HepG2 (cell line): ENCODE measurements around the gene FGFR3. TPM values are rescaled to one million over a fixed set of nuclear protein-coding genes. Genes with fewer than 3 reads are reported as not detected.

Experiments
- ATAC-seq: fragments of 200-7000 bp; cut with Tn5 transposase; 3 replicates; pipeline ENCODE4 v1.9.1; 2020; ENCODE audit warnings: mild to moderate bottlenecking, moderate library complexity
- BruUV-seq: library from RNA; stranded (reverse); fragments of 400-500 nt; replicated peaks from 2 replicates; lab custom pipeline; 2021; lab: Mats Ljungman, UMichigan
- CTCF ChIA-PET: fragments of 300-600 bp; formaldehyde crosslinking; extraction: SDS; loops from one replicate; lab custom pipeline; 2021; ENCODE audit warnings: low total read pairs, inconsistent platforms, low intra/inter-chr PET ratio; lab: Yijun Ruan, JAX
- POLR2A ChIA-PET: fragments of 350-600 bp; sonication (Branson Sonifier 250); formaldehyde crosslinking; loops from one replicate; lab custom pipeline; 2020; ENCODE audit warnings: antibody characterized with exemption, inconsistent platforms; lab: Yijun Ruan, JAX
- DNase-seq: peaks from one replicate; pipeline ENCODE4 v3.0.0-alpha.2; 2015; ENCODE audit warnings: low spot score
- FAIRE-seq: peaks from 3 replicates; lab custom pipeline; 2011; peaks lifted over from hg19 to GRCh38; lab: Jason Lieb, UNC
- H2AFZ ChIP-seq: one replicate; pipeline ENCODE4 v1.6.1; 2011; ENCODE audit warnings: low read length, inconsistent platforms
- H3K27ac ChIP-seq: fragments of 300-600 bp; 3 replicates; pipeline ENCODE4 v1.8.0; 2011; ENCODE audit warnings: mixed run types, mild to moderate bottlenecking, mixed read lengths, low read length, inconsistent platforms; ENCODE audit not compliant: insufficient read depth; ENCODE audit errors: extremely low read length
- H3K27me3 ChIP-seq, 2 experiments: fragments of 200-600 bp in 1 of 2; 2 replicates in 1 of 2; 3 replicates in 1 of 2; pipeline versions ENCODE4 v1.6.0 to v1.8.0; 2011; ENCODE audit warnings: low read length in 2 of 2, mild to moderate bottlenecking in 2 of 2, moderate library complexity in 2 of 2, inconsistent platforms in 1 of 2; ENCODE audit not compliant: insufficient read depth in 2 of 2, control insufficient read depth in 1 of 2
- H3K36me3 ChIP-seq, 2 experiments: fragments of 200-600 bp in 1 of 2; replicated peaks in 1 of 2; 2 replicates in 1 of 2; 3 replicates in 1 of 2; pipeline versions ENCODE4 v1.5.1 to v1.8.0; 2011; ENCODE audit warnings: low read length in 2 of 2, inconsistent platforms in 1 of 2; ENCODE audit not compliant: insufficient read depth in 2 of 2, control insufficient read depth in 1 of 2
- H3K4me1 ChIP-seq: 2 replicates; pipeline ENCODE4 v1.5.1; 2012; ENCODE audit warnings: low read length, inconsistent platforms; ENCODE audit not compliant: insufficient read depth
- H3K4me2 ChIP-seq: 2 replicates; pipeline ENCODE4 v1.6.0; 2011; ENCODE audit warnings: low read depth, low read length, inconsistent platforms
- H3K4me3 ChIP-seq, 3 experiments: fragments of 200-600 bp in 1 of 3; sonication (generic), shearing (Covaris generic) in 1 of 3; replicated peaks in 1 of 3; 2 replicates each; pipeline ENCODE4 v1.5.1; 2011 to 2016; ENCODE audit warnings: low read length in 3 of 3, inconsistent platforms in 2 of 3, low read depth in 2 of 3, mild to moderate bottlenecking in 2 of 3, control low read depth in 1 of 3, mixed read lengths in 1 of 3; ENCODE audit not compliant: insufficient read depth in 1 of 3
- H3K79me2 ChIP-seq: one replicate; pipeline ENCODE4 v1.6.1; 2011; ENCODE audit warnings: low read length, inconsistent platforms; ENCODE audit not compliant: insufficient read depth
- H3K9ac ChIP-seq: 2 replicates; pipeline ENCODE4 v1.6.0; 2011; ENCODE audit warnings: mild to moderate bottlenecking, low read depth, low read length, inconsistent platforms; ENCODE audit not compliant: insufficient read depth
- H3K9me3 ChIP-seq: 2 replicates; pipeline ENCODE4 v1.5.1; 2012; ENCODE audit warnings: mild to moderate bottlenecking, low read length
- H4K20me1 ChIP-seq: 2 replicates; pipeline ENCODE4 v1.6.0; 2011; ENCODE audit warnings: inconsistent platforms, mild to moderate bottlenecking, low read length, moderate library complexity; ENCODE audit not compliant: insufficient read depth
- CBX5 ChIP-seq: sonication (generic); formaldehyde crosslinking; IDR thresholded peaks from 2 replicates; pipeline ENCODE4 v1.4.0; 2020; ENCODE audit warnings: missing genetic modification reagents, borderline replicate concordance
- FOXA1 ChIP-seq, 2 experiments: fragments of 450-650 bp in 1 of 2; sonication (generic) in 1 of 2; formaldehyde crosslinking in 1 of 2; IDR thresholded peaks; 2 replicates each; pipeline versions ENCODE4 v1.4.0 to v1.6.1; 2016 to 2020; ENCODE audit warnings: missing genetic modification reagents in 1 of 2
- FOXJ3 ChIP-seq: sonication (generic); formaldehyde crosslinking; IDR thresholded peaks from 2 replicates; pipeline ENCODE4 v1.4.0; 2020; ENCODE audit warnings: missing genetic modification reagents, mild to moderate bottlenecking, borderline replicate concordance
- HNRNPLL ChIP-seq: fragments of 200-400 bp; formaldehyde crosslinking; IDR thresholded peaks from 2 replicates; pipeline ENCODE4 v1.6.1; 2017; ENCODE audit warnings: mild to moderate bottlenecking, low read depth, low read length; ENCODE audit not compliant: poor library complexity, severe bottlenecking
- POLR2AphosphoS5 ChIP-seq: IDR thresholded peaks from 2 replicates; pipeline ENCODE4 v1.6.1; 2012; ENCODE audit warnings: low read depth, low read length
- ZBTB39 ChIP-seq: sonication (generic); formaldehyde crosslinking; IDR thresholded peaks from 2 replicates; pipeline ENCODE4 v1.5.0; 2020; ENCODE audit warnings: missing genetic modification reagents
- ZNF138 ChIP-seq: sonication (generic); formaldehyde crosslinking; IDR thresholded peaks from 2 replicates; pipeline ENCODE4 v1.5.0; 2020; ENCODE audit warnings: mild to moderate bottlenecking, low read depth, missing genetic modification reagents
- ZNF3 ChIP-seq: IDR thresholded peaks from 2 replicates; pipeline ENCODE4 v1.7.0; 2017; ENCODE audit warnings: inconsistent platforms
- ZNF687 ChIP-seq: sonication (generic); formaldehyde crosslinking; IDR thresholded peaks from 2 replicates; pipeline ENCODE4 v1.5.1; 2020; ENCODE audit warnings: mild to moderate bottlenecking, missing genetic modification reagents, moderate library complexity
- ZNF713 ChIP-seq: sonication (generic); formaldehyde crosslinking; IDR thresholded peaks from 2 replicates; pipeline ENCODE4 v1.4.0; 2020; ENCODE audit warnings: mild to moderate bottlenecking, missing genetic modification reagents
- WGBS: methylation state at CpG from one replicate; pipeline ENCODE4 v1.1.6; 2017; ENCODE audit warnings: low lambda C conversion rate; 5-methylcytosine and 5-hydroxymethylcytosine counted together
- in situ Hi-C: cut with HindIII; loops from 2 replicates; pipeline ENCODE4 v1.10.0; 2017; ENCODE audit warnings: low pct_unique_long_range_greater_than_20kb; ENCODE audit not compliant: extremely low pct_ligation_motif_present
- intact Hi-C: fragments of 100-400 bp; cut with micrococcal nuclease; formaldehyde crosslinking; loops from one replicate; pipeline ENCODE4 v1.10.0; 2022; ENCODE audit not compliant: unreplicated experiment
- polyA plus RNA-seq, 8 experiments: library from polyadenylated mRNA; depleted of rRNA in 3 of 8; stranded (reverse) in 7 of 8; unstranded in 1 of 8; fragments of >200 nt; fragmentation: Illumina TruSeq in 4 of 8; extraction: Trizol in 4 of 8; gene quantifications; 2 replicates each; pipeline versions ENCODE4 v1.2.1 to v1.2.3, GENCODE V29; 2011 to 2016; ENCODE audit warnings: low read depth in 4 of 8, missing spikeins in 1 of 8, mixed read lengths in 1 of 8; ENCODE audit not compliant: insufficient read depth in 1 of 8
- total RNA-seq, 5 experiments: library from RNA; depleted of rRNA; stranded (reverse); fragments of >200 nt; fragmentation: Illumina TruSeq; extraction: Trizol; gene quantifications; 2 replicates each; pipeline ENCODE4 v1.2.3, GENCODE V29; 2016; ENCODE audit warnings: low read depth in 1 of 5

FGFR3 gene
- total and polyA plus RNA-seq, 2 of the 13 experiments (the other 11 are each of a cell fraction or from before 2014, with no cell fraction given): 103 to 109 TPM

DNA sequence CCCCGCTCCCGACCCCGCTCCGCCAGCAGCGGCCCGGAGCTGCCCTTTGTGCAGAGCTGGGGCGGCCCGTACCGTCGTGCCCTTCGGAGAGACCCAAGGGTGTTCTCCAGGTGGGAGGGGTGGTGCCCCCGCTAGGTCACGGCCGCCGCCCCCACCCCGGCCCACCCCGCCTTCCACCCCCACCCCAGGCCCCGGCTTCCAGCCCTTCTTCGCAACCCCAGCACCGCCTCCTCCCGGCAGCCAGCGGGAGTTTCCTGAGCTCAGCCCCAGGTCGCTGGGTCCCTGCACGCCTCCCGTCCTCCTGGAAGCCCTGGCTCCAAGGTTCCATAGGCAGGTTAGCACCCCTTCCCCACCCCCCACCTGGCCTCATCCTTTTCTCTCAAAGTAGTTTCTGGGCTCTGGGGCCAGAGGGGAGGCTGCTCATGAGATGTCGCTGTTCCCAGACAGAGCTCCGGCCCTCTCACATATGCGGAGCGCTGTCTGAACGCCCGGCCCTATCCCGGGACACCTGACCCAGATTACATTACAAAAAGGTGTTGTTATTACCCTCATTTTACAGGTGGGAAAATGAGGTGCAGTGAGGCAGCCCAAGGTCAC lies 25.2 kb upstream of the FGFR3 start (continued):
- TF ChIP-seq HNRNPLL (peak; percentile 48), ZNF713 (CRISPR knock-in tag) (no peak), CBX5 (CRISPR knock-in tag) (0 out of 2 replicates have a peak, but pooled peaks have one; percentile 24), POLR2AphosphoS5 (0 out of 2 replicates have a peak, but pooled peaks have one; percentile 20)

DNA sequence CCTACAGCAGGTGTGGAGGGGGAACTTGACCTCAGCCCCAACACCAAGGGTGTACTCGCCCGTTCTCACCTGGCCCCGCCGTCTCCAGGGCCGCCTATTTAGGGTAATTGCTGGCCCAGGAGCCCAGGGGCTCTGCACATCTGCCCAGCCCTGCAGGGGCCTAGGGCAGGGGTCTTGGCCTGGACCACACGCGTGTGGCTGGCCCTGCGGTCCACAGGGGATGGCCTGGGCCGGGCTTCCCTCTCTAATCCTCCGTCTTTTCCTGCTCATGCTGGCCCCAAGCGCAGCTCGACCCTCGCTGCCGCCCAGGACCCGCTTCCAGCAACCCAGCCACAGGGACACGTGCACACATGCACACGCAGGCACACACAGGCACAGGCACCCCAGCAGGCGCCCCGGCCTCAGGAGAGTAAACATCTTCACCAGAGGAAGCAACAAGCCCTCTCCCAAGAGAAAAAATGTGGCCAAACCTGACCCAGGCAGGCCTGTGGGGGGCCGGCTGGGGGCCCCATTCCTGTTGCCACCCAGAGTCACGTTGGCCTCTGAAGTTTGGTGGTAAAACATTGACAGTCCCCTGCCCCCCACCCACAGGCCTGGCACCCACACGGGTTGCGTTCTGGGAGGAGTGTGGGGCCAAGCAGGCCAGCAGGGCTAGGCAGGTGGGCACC lies 24.6 kb upstream of the FGFR3 start:
- H3K4me2 ChIP-seq: peak overlapping the region; percentile 94
- TF ChIP-seq ZNF687 (CRISPR knock-in tag) (peak; percentile 97), FOXJ3 (CRISPR knock-in tag) (peak; percentile 45; the same call in 1 of the 2 replicates), ZBTB39 (0 out of 2 replicates have a peak, but pooled peaks have one; percentile 53), FOXA1 (IDR thresholded peaks at IDR 0.05) (no peak), FOXA1 (CRISPR knock-in tag; IDR thresholded peaks at IDR 0.05) (peak; percentile 54; the same call in 1 of the 2 replicates), ZNF138 (no peak), ZNF3 (CRISPR knock-in tag) (no peak)

More for the DNA sequence above, 24.6 kb upstream of the FGFR3 start:
- Histone ChIP-seq H4K20me1 (no peaks in the 10 kb centered on the region), H3K9ac (peak overlapping the region; percentile 72), H3K4me3 (peak overlapping the region; percentile 51 to 67 (median 59)), H3K79me2 (no peaks in the 10 kb centered on the region), H3K27ac (peak overlapping the region; percentile 83), H3K27me3 (no peaks in the 10 kb centered on the region), H3K9me3 (no peaks in the 10 kb centered on the region), H3K4me1 (peaks cover 86% of the 10 kb centered on the region), H3K36me3 (no peaks in the 10 kb centered on the region), H2AFZ (no peak overlapping the region)
- FAIRE-seq (no peak), DNase-seq (peak; percentile 35), ATAC-seq (no peak; the same call in 2 of the 3 replicates)
- 10% methylated on average over 5 of the region's 23 CpGs for WGBS
- intact Hi-C loops: no loop called here
- no TSS peak for BruUV-seq
- ChIA-PET CTCF (interaction anchor here (1.3 to 1.8 kb wide), 2 partner anchors 22 to 41 kb away, joined by 5 read pairs; no protein-coding TSS in a partner anchor), POLR2A (interaction anchor here (0.6 to 34.3 kb wide), 9 partner anchors 11 to 102 kb away, joined by 3 to 1258 read pairs (median 11); partner anchors contain the start of genes FGFR3 and NSD2)
- in situ Hi-C loops: no loop called here
